ENCODE measurements around the gene HTT. TPM values are rescaled to one million over a fixed set of nuclear protein-coding genes. Genes with fewer than 3 reads are reported as not detected.

Gene HTT
- total and polyA plus RNA-seq, 2 of the 13 experiments (the other 11 are each of a cell fraction or from before 2014, with no cell fraction given) = 17.5 to 19.5 TPM

DNA sequence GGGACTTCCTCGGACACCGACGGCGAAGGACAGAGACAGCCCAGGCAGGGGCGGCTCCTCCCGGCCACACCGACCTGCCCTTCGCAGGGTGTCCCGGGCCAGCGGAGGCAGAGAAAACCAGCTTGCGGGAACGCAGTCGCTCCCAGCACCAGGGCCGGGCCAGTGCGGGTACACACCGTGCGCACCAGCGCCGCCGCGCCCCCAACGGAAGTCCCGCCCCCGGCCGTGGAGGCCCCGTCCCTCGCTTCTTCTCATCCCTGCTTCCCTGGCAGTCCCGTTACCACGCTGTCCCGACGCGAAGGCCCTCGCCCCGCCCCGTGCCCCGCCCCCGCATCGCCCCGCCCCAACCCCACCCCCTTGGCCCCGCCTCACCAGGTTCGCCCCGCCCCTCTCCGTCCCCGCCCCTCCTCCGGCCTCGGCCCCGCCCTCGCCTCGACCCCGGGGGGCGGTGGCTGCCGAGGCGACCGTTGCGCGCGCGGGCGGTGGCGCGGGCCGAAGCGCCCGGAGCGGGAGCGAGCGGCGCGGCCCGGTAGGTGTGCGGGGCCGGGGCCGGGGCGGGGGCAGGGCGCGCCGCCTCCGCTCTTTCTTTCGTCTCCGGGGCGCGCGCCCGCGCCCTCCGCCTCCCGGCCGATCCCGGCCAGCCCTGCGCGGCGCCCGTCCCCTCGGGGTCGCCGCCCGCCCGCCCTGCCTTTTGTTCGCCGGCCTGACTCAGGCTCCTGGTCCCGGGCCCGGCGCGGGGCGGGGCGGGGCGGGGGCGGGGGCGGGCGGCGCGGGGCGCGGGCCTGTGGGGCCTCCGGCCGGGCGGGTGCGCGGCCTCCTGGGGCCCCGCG is 218.3 kb downstream of the HTT start, which contains the start of gene RGS12 (continued):
- TF ChIP-seq, protein P1, sequence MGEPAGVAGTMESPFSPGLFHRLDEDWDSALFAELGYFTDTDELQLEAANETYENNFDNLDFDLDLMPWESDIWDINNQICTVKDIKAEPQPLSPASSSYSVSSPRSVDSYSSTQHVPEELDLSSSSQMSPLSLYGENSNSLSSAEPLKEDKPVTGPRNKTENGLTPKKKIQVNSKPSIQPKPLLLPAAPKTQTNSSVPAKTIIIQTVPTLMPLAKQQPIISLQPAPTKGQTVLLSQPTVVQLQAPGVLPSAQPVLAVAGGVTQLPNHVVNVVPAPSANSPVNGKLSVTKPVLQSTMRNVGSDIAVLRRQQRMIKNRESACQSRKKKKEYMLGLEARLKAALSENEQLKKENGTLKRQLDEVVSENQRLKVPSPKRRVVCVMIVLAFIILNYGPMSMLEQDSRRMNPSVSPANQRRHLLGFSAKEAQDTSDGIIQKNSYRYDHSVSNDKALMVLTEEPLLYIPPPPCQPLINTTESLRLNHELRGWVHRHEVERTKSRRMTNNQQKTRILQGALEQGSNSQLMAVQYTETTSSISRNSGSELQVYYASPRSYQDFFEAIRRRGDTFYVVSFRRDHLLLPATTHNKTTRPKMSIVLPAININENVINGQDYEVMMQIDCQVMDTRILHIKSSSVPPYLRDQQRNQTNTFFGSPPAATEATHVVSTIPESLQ (CRISPR knock-in tag; conservative IDR thresholded peaks at IDR 0.05) = no peak
- no peak; the same call in 1 of the 2 replicates for TF ChIP-seq ZNF317 (CRISPR knock-in tag; IDR thresholded peaks at IDR 0.05)
- TF ChIP-seq SETDB1 (CRISPR knock-in tag; IDR thresholded peaks at IDR 0.05; ENCODE audit: borderline replicate concordance) = no peak
- TF ChIP-seq ZNF18 (CRISPR knock-in tag; IDR thresholded peaks at IDR 0.05; ENCODE audit: insufficient replicate concordance) = no peak
- no peak for TF ChIP-seq YY1 (IDR thresholded peaks at IDR 0.05; ENCODE audit: insufficient read depth, insufficient replicate concordance, low read depth, low read length)
- TF ChIP-seq ZNF430 (CRISPR knock-in tag; IDR thresholded peaks at IDR 0.05) = 0 out of 2 replicates have a peak, but pooled peaks have one; percentile 39
- TF ChIP-seq ARID5B (CRISPR knock-in tag; IDR thresholded peaks at IDR 0.05) = no peak; the same call in 1 of the 2 replicates
- TF ChIP-seq KDM3A (CRISPR knock-in tag; IDR thresholded peaks at IDR 0.05; ENCODE audit: low read depth) = no peak
- peak; percentile 76 for TF ChIP-seq HNRNPK (IDR thresholded peaks at IDR 0.05; ENCODE audit: low read depth, low read length, poor library complexity, severe bottlenecking)
- no peak for TF ChIP-seq ZNF878 (CRISPR knock-in tag; IDR thresholded peaks at IDR 0.05)
- peak; percentile 79 for TF ChIP-seq RBFOX2 (IDR thresholded peaks at IDR 0.05; ENCODE audit: low read depth, low read length)
- no peak for TF ChIP-seq CBX5 (CRISPR knock-in tag; IDR thresholded peaks at IDR 0.05; ENCODE audit: borderline replicate concordance)
- peak; percentile 99 for TF ChIP-seq AKAP8 (CRISPR knock-in tag; IDR thresholded peaks at IDR 0.05)
- no peak; the same call in none of the 2 replicates for TF ChIP-seq ZC3H13 (CRISPR knock-in tag; IDR thresholded peaks at IDR 0.05)
- TF ChIP-seq HNF4G (IDR thresholded peaks at IDR 0.05; ENCODE audit: borderline replicate concordance, low read depth, low read length) = no peak
- no peak for TF ChIP-seq HNF4G (CRISPR knock-in tag; IDR thresholded peaks at IDR 0.05; ENCODE audit: borderline replicate concordance, low read depth)
- peak; percentile 79 for TF ChIP-seq AGO2 (optimal IDR thresholded peaks at IDR 0.05; ENCODE audit: low read depth, low read length)
- TF ChIP-seq MED13 (CRISPR knock-in tag; IDR thresholded peaks at IDR 0.05) = no peak
- no peak for TF ChIP-seq REL (CRISPR knock-in tag; conservative IDR thresholded peaks at IDR 0.05)
- no peak for TF ChIP-seq SMC3 (IDR thresholded peaks at IDR 0.05; ENCODE audit: low read length)
- peak; percentile 84; the same call in 1 of the 2 replicates for TF ChIP-seq ZNF138 (CRISPR knock-in tag; IDR thresholded peaks at IDR 0.05; ENCODE audit: low read depth)

Data from HepG2 (cell line).